ENCODE data around the gene ITGAL. TPM values are rescaled to one million over a fixed set of nuclear protein-coding genes. Genes with fewer than 3 reads are reported as not detected.
A peak's percentile ranks its signal among the peaks of the same experiment; 100 is the strongest.

ITGAL gene
- total RNA-seq, 1 experiment from 2014 or later: 0.50 TPM

DNA sequence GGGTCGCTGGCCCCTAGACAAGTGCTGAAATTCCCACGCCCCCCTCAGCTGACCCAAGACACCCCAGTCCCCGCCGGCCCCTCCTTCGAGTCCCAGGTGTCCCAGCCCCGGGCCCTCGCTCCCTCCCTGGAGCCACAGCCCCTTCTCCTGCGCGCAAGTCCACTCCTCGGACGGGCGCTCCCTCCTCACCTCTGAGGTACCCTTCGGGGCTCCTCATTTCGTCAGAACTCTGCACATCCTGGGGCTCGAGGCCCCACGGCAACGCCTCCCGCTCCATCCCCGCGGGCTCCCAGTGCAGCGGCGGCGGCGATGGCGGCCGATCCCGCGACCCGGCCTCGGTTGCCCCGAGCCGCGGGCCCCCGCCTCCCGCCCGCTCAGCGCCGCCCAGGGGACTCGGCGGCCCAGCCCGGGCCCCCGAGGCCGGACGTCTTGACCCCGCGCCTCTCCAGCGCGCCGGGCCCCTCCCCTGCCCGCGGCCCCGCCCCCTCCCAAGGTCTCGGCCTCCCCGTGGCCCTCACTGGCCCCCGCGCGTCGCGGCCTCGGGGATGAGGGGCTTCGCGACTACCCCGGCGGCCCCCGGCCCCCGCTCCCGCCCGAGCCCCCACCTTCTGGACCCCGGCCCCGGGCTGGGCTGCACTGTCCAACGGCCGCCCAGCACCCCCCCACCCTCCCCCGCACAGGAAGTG is 53.7 kb downstream of the ITGAL start, which contains the start of gene ZNF768:
TSS of gene ZNF768 (minus strand) at position 430 of the 686 bp plus-strand sequence. CDS start at position 277, 153 bp downstream.
- Histone ChIP-seq H3K27ac (peak within 1 kb of the TSS; percentile 79), H3K9me3 (ENCODE audit: insufficient read depth, low read depth) (no peaks in the 10 kb centered on the region), H3K36me3 (ENCODE audit: low read depth) (0 out of 2 replicates have a peak, but pooled peaks cover 8% of the 10 kb centered on the region), H3K4me3 (peak within 1 kb of the TSS; percentile 97), H3K9me2 (ENCODE audit: insufficient read depth) (no peaks in the 10 kb centered on the region), H3F3A (ENCODE audit: insufficient read depth, low read depth) (peaks cover 41% of the 10 kb centered on the region), H3K4me1 (replicated peaks; ENCODE audit: insufficient read depth) (peaks cover 32% of the 10 kb centered on the region), H4K20me1 (ENCODE audit: insufficient read depth) (no peaks in the 10 kb centered on the region), H3K27me3 (ENCODE audit: insufficient read depth, low read depth) (no peaks in the 10 kb centered on the region), H2AFZ (peak within 1 kb of the TSS; percentile 92), H3K79me2 (ENCODE audit: low read depth) (peaks cover 12% of the 10 kb centered on the region; the same call in 1 of the 2 replicates), H3K4me2 (peak within 1 kb of the TSS; percentile 88)
- BruUV-seq (replicated peaks): no TSS peak
- no peak for TF ChIP-seq EZH2 (IDR thresholded peaks at IDR 0.05; ENCODE audit: low read depth)
- TF ChIP-seq, protein P1, sequence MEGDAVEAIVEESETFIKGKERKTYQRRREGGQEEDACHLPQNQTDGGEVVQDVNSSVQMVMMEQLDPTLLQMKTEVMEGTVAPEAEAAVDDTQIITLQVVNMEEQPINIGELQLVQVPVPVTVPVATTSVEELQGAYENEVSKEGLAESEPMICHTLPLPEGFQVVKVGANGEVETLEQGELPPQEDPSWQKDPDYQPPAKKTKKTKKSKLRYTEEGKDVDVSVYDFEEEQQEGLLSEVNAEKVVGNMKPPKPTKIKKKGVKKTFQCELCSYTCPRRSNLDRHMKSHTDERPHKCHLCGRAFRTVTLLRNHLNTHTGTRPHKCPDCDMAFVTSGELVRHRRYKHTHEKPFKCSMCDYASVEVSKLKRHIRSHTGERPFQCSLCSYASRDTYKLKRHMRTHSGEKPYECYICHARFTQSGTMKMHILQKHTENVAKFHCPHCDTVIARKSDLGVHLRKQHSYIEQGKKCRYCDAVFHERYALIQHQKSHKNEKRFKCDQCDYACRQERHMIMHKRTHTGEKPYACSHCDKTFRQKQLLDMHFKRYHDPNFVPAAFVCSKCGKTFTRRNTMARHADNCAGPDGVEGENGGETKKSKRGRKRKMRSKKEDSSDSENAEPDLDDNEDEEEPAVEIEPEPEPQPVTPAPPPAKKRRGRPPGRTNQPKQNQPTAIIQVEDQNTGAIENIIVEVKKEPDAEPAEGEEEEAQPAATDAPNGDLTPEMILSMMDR (conservative IDR thresholded peaks at IDR 0.05): no peak
- CTCF ChIA-PET: interaction anchor here (0.6 kb wide), 1 partner anchor 76 kb away, joined by 3 read pairs; no protein-coding TSS in a partner anchor
- DNase-seq: peak; percentile 46 to 73
- intact Hi-C loops (cut with micrococcal nuclease; ENCODE audit: unreplicated experiment): loop anchor here (2.0 to 5.0 kb wide), 4 partner anchors 33 to 149 kb away; partner anchors contain the start of genes DCTPP1 and ZNF764
- POLR2A ChIA-PET (ENCODE audit: unreplicated experiment): interaction anchor here (0.5 to 0.9 kb wide), 6 partner anchors 36 to 722 kb away, joined by 3 to 60 read pairs (median 4); partner anchors contain the start of gene ZNF688

DNA sequence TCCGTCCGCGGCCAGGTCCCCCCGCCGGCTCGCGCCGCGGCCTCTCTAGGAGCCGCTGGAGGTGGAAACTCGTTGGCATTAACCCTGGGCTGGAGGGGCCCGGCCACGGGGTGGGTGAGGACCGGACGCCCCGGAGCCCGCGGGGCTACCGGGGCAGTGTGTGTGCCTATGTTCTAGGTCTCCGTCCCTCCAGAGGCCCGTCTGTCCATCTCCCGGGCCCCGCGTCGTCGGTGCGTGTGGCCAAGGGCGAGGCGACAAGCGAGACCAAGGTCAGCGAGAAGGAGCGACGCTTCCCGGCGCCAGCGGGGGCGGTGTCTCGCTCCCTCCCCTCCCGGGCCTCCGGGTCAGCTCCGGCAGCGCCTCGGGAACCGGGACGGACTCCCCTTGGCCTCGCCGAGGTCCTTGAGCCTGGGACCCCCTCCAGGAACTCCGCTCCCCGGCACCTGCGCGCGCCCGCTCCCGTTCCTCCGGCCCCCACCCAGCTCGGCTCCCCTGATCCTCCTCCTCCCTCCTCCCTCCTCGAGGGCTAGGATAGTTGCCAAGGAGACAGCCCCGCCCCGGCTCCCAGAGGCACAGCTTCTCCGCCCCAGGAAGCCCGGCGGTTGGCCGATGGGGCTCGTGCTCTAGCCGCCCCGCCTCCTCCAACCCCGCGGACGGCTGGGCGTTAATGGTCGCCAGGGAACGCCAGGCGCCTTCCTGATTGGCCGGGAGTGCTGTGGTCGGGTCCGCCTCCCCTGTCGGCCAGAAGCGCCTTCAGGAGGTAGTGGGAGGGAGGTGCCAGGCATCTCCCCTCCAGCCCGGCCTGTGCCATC is 54.5 kb downstream of the ITGAL start:
- H2AFZ ChIP-seq: peak overlapping the region; percentile 92
- peak overlapping the region; percentile 88 for H3K4me2 ChIP-seq
- intact Hi-C loops (cut with micrococcal nuclease; ENCODE audit: unreplicated experiment): loop anchor here (1.0 to 5.0 kb wide), 6 partner anchors 32 to 150 kb away; partner anchors contain the start of genes DCTPP1, FBRS, SEPHS2 and ZNF764
- H4K20me1 ChIP-seq (ENCODE audit: insufficient read depth): no peaks in the 10 kb centered on the region
- peak; percentile 94 to 100 for DNase-seq
- H3K27me3 ChIP-seq (ENCODE audit: insufficient read depth, low read depth): no peaks in the 10 kb centered on the region
- H3K9me2 ChIP-seq (ENCODE audit: insufficient read depth): no peaks in the 10 kb centered on the region
- no peak for TF ChIP-seq EZH2 (IDR thresholded peaks at IDR 0.05; ENCODE audit: low read depth)
- TF ChIP-seq, protein P1 (conservative IDR thresholded peaks at IDR 0.05): peak; percentile 50; the same call in 1 of the 2 replicates
- peak overlapping the region; percentile 97 for H3K4me3 ChIP-seq
- BruUV-seq (replicated peaks): no TSS peak
- H3K27ac ChIP-seq: peak overlapping the region; percentile 79
- peaks cover 41% of the 10 kb centered on the region for H3F3A ChIP-seq (ENCODE audit: insufficient read depth, low read depth)
- H3K9me3 ChIP-seq (ENCODE audit: insufficient read depth, low read depth): no peaks in the 10 kb centered on the region
- 0 out of 2 replicates have a peak, but pooled peaks cover 13% of the 10 kb centered on the region for H3K36me3 ChIP-seq (ENCODE audit: low read depth)
- POLR2A ChIA-PET (ENCODE audit: unreplicated experiment): interaction anchor here (0.5 to 0.9 kb wide), 10 partner anchors 30 to 723 kb away, joined by 3 to 60 read pairs (median 4); partner anchors contain the start of genes ZNF688 and ZNF764
- H3K4me1 ChIP-seq (replicated peaks; ENCODE audit: insufficient read depth): peaks cover 32% of the 10 kb centered on the region
- peaks cover 15% of the 10 kb centered on the region; the same call in 1 of the 2 replicates for H3K79me2 ChIP-seq (ENCODE audit: low read depth)
- CTCF ChIA-PET: interaction anchor here (0.6 to 1.0 kb wide), 5 partner anchors 9 to 125 kb away, joined by 3 to 4 read pairs (median 3); partner anchors contain the start of gene DCTPP1
